Activated CD4-positive, alpha-beta T cell treated with anti-CD3 and anti-CD28 coated beads, Interleukin-2, amount 50 U/mL, for 16 hours (primary cell): Measurements from ENCODE around the gene THSD1.
"Not testable (repeated sequence)": the region's sequence is repeated elsewhere in the genome, so short reads cannot be mapped to it uniquely, and the experiment has no call there.

Experiments used
- DNase-seq: peaks from one replicate; pipeline ENCODE4 v3.0.0-alpha.2; 2020

THSD1 gene

DNA sequence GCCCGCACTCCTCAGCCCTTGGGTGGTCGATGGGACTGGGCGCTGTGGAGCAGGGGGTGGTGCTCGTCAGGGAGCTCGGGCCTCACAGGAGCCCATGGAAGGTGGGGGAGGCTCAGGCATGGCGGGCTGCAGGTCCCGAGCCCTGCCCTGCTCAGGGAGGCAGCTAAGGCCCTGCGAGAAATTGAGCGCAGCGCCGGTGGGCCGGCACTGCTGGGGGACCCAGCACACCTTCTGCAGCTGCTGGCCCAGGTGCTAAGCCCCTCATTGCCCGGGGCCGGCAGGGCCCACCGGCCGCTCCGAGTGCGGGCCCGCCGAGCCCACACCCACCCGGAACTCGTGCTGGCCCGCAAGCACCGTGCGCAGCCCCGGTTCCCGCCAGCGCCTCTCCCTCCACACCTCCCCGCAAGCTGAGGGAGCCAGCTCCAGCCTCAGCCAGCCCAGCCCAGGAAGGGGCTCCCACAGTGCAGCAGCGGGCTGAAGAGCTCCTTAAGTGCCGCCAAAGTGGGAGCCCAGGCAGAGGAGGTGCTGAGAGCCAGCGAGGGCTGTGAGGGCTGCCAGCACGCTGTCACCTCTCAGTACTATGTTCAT, 2.2 kb upstream of the THSD1 start:
- not testable (repeated sequence) for DNase-seq

DNA sequence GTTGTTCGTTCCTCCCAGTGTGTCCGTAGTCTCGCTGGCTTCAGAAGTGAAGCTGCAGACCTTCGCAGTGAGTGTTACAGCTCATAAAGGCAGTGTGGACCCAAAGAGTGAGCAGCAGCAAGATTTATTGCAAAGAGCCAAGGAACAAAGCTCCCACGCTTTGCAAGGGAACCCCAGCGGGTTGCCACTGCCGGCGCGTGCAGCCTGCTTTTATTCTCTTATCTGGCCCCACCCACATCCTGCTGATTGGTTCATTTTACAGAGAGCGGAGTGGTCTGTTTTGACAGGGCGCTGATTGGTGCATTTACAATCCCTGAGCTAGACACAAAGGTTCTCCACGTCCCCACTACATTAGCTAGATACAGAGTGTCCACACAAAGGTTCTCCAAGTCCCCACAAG, 1.5 kb upstream of the THSD1 start:
- not testable (repeated sequence) for DNase-seq

DNA sequence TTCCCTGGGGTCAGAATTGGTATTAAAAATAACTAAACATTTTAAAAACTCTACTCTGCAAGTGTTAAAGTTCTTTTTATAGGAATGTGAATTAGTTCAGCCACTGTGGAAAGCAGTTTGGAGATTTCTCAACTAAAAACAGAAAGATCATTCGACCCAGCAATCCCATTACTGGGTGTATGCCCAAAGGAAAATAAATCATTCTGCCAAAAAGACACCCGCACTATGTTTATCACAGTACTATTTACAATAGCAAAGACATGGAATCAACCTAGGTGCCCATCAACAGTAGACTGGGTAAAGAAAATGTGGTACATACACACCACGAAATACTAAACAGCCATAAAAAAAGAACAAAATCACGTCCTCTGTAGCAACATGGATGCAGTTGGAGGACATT, 657 bp upstream of the THSD1 start:
- DNase-seq = no peak

DNA sequence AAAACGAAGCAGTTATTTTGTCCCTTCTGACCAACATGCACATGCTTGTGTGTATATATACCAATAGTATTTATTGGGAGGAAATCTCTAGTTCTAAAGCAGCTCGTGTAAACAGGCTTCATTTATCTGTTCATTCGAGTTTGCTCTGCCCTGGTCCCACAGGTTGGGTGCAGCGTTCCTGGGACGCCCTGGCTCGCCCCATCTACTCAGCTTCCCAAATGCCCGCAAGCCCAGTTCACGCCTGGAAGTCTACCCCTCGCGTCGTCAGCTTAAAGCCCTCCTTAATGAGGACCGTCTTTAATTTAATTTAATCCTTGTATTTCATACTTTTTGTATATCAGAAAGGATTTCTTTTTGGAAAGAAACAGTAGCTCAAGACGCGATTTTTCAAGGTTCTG, 604 bp downstream of the THSD1 start:
- no peak for DNase-seq

DNA sequence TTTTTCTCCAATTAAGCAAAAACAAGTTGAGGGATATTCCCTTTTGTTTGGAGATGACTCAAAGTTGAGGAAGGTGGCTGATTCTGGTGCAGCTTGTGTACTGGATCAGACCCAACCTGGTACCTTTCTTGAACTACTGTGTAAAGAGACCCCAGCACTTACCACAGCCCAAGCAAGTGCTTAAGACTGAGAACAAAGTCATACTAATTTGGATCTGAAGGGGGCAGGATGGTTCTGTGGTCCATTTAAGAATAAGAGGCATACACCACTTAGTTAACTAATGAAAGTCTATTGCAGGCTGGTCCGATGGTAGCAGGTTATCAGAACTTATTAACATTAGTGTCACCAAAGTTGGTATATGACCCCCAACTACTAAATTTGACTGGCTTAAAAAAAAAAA, 6.3 kb downstream of the THSD1 start:
- no peak for DNase-seq

DNA sequence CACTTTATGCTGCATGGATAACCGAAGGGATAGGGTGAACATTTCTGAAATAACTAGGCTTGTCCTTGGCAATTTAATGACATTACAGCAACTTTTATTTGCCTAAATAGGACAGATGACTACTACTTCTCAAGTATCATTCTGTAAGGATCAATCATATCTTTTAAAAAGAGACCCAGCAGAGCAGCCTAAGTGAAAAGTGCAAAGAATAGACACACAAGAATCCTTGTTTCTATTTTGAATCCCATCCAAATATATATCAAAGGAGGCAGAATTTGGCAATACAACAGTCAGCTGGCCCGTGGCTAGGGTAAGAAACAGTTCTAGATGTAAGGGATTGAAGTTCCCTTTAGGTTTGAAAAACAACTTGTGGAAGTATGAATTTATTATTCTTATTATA, 6.9 kb downstream of the THSD1 start:
- no peak for DNase-seq

DNA sequence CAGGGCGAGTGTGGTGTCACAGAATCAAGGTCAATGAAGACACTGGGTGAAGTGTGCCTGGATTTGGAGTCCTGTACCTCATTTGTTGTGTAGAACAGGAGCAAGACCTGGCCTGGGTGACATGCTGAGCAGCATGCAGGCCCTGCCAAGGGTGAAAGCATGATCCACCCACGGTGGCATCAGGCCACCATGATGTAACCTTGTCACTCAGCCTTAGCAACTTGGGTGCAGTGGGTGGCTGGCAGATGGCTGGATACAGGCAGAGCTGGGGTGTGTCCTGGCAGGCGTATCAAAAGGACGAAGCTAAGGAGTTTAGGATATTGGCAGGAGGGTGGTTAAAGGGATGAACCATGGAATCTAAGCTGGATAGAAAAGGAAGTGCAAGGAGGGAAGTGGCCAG, 10.3 kb downstream of the THSD1 start:
- DNase-seq = no peak

DNA sequence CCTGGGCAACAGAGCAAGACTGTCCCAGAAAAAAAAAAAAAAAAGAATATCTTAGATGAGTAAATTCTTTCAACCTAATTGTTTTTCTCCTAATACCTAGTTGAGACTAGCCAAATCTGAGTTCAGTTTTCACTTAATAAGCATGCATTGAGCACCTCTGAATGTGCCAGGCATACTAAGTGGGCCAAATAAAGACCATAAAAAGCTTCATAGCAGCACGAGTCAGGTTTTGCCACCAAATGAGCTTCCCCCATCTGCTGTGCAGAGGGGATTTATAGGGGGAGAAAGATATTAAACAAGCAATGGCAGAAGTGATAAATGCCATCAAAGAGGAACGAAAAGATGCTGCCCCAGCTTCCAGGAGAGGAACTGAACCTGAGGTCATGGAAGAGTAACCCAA, 11.4 kb downstream of the THSD1 start:
- DNase-seq = no peak

DNA sequence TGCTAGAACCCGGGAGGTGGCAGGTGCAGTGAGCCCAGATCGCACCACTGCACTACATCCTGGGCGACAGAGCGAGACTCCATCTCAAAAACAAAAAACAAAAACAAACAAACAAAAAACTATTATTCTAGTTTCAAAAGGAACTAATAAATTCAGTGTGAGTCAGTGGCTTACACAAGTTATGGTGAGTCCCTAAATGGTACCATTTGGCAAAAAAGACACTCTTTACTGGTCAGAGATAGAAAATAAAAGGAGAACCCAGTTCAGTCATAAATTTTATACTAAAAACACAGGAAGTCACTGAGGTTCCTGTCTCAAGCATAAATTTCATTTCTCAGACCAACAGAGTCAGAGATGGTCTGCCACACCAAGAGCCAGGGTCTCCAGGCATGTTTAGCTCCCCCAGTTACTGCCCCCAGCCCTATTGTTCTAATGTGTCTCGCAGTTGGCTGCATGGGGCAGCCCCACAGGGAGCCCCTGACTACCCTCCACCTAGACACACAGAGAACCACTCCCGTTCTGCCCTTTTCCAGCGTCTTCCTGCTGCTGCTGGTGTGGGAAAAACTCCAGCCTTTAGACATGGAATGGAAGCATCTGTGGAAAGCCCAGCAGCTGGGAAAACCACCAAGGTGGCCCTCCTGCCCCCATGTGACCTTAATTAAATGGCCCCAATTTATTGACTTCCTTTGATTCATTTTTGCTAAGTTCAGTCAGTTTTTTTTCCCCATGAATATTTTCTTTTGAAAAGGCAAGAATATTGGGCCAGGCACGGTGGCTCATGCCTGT, 12.2 kb downstream of the THSD1 start:
- no peak for DNase-seq

DNA sequence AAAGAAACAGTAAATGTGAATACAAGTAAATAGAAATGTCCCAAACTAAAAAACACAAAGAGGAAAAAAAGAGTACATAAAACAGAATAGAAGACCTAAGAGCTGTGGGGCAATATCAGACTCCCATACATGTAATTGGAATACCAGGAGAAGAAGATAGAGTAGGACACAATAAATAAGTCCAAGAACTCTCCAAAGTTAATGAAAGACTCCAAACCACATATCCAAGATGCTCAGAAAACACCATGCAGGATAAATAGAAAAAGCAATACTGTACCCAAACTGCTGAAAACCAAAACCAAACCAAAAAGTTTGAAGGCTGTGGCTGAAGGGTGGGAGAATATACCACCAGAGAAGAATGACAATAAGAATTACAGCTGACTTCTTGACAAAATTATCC, 18.3 kb downstream of the THSD1 start:
- no peak for DNase-seq

DNA sequence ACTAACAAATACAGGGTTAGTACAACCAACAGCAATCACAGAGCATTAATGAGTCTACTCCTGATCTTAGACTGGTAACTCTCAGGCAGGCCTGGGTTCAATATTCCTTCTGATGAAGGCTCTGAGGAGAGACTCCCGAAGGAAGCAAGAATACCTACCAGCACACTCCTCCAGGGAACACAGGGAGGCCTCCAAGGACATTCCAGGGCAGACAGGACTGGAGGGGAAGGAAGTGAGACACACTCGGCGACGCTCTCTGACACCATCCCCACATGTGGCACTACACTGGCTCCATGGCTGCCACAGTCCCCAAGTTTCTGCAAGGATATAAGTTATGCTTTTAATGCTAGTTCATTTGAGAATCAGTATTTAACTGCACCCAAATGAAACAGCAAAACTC, 20.1 kb downstream of the THSD1 start:
- no peak for DNase-seq

DNA sequence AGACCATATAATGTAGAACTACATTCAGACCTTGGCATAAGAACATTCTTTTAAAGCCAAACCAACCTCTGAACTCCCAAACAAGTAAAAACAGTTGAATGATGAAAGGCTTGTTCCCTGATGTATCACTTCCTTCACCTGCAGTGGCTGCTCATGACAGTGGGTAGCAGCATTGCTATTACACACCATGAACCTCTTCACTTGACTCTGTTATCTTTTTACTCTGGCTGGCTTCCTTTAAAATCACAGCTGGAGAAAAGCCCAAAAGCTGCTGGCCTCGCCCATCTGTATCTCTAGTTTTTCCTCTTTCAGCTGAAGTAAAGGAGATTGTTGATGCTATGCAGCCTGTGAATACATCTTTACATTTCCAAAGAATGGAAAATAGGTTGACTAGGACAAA, 22.6 kb downstream of the THSD1 start:
- DNase-seq = no peak

DNA sequence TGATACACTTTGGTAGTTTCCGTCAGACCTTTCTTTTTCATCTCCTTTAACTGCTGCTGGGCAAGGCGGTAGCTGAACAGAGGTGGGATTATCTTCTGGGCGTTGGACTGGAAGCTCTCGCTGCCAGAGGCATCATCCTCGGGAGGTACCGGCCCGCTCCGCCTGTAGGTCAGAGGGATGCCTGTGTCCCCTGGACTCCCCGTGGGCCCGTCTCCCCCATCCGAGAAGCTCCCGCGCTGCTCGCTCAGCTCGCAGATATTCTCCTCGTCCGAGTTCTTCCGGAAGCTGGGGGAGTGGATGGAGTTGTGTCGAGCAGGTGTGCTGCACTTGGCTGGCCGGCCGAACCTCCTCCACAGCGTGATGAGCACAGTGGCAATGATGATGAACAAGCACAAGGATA, 27.7 kb downstream of the THSD1 start:
- DNase-seq = no peak

DNA sequence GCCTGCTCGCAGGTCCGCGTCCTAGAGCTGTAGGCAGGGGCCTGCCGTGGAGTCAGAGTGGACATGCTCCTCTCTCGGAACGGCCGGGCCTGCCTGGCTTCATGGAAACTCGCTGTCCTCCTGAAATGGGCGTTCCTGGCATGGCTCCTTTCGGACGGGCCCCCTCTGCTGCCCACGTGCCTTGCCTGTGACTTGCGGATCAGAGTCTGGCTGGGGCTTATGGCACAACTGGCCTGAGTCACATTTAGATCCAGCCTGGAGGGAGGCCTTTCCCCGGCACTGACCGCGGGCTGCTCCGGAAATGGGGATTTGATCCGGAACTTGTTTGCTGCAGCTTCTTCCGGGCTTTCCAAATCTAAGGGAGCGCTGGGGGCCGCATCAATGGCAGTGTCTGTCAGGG, 28.1 kb downstream of the THSD1 start:
- no peak for DNase-seq

DNA sequence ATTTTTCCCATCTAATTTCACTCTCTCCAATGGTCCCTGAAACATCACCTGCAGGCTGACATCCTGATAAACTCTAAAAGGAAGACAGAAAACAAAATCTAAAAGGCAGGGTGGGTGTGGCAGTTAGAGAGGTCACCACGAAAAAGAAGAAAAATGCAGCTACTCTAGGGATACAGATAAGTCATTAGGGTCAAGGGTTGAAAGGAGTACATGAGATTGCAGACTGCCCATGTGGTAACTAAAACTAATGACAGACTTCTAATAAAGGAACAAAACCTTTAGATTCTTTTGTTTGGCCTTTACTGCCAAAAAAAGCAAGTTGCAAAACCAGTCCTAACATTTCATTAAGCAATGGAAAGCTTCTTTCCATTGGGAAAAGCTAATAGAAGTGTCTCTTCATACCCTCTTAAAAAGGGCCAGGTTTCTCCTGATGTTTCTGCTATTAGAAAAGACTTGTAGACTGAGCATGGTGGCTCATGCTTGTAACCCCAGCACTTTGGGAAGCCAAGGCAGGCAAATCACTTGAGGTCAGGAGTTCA, 31.0 kb downstream of the THSD1 start:
- DNase-seq = no peak

DNA sequence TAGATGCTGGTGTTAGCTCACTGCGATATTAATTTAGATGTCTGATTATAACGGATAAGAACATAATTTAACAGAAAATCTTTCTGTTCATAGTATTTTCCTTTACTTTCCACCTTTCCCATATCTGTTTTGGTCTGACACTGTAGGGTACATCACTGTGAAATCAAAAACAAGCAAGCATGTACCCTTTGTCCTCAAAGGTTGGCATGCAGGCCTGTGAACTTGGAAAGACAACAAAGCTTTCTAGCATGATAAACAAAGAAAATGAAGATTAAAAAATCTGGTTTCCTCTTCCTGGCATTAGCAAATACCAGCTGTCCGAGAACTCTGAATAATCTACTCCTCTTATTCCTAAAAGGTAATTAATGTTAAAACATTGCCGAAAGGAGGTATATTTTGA, 31.6 kb downstream of the THSD1 start:
- no peak for DNase-seq

DNA sequence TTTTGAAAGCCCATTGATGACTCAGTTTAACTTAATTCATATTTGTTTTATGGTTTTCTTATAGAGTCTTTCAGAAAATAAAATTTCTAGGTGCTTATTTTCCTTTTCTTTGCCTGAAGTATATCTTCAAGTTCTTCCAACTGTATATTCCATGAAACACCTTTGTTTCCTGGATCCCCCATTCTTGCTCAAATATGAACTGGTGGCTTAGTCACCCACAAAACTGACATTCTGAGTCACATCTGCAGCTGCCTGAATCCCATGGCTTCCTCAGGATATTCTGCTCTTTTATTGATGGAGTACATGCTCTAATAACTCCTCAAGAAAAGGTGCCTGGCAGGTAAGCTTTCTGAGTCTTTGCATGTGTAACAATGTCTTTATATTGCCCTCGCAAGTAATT, 32.7 kb downstream of the THSD1 start:
- DNase-seq = not testable (repeated sequence)

DNA sequence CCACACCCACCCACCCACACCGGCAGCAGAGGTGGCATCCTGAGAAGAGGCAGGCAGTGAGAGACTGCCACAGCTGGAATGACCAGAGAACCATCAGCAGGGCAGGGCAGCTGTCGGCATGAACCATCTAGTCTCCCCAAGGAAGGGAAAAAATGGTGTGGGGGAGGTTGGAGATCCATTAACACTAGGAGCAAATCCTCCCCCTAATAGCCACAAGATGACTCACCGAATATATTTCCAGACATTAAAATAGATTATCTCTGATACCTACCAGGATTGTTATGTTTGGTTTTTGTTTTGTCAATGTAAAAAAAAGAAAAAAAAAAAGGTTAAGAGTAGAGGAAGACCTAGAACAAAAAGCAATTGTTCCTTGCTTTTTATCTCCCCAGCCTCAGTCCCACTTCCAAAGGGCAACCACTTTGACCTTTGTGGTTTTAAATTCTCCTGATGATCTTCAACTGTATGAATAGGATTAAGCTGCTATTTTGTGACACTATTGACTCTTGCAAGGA, 34.2 kb downstream of the THSD1 start:
- DNase-seq = no peak

DNA sequence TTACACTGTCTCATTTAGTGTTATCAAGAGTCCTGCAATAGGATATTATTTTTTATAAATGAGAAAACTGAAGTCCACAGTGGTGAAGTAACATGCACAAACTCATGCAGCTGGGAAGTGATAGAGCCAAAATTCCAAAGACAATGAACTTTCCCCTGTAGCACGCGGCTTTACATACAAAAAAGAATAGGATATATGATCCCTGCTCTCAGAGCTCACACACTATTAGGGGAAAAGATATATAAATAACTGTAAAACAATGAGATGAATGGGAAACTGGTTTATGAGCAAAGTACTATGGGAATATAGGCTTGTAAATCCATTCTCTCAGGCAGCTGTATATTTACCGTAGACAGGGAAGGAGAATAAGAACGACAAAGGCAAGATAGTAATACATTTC, 39.7 kb downstream of the THSD1 start:
- DNase-seq = no peak

DNA sequence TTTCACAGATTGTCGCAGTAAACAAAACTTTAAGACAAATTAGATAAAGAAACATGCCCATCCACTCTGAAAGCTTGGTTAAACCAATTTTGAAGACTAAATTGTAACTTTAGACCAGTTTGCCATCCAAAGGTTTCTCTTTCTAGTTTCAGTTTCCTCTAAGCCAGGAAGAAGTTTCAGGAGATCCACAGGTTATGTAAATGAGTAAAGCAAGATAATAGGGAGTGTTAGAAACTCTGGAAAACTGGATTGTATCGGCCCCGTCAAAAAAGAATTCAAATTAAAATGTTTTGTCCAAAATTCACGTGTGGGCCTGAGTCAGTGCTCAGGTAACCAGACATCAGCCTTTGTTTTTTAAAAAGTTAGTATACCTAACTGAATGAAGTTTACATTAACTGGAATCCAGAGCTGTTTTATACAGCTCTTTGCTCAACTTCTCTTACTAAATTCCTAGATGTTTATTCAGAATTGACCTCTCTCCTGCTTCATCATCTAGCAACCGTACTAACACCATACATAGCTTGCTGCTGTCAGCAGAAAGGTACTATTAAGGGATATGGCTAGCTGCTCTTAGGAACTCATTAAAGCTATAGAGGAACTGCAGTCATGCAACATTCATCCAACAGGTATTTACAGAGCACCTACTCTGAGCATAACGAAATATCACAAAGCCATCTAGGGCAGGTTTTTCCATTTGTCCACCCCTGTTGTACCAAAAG, 43.6 kb downstream of the THSD1 start:
- not testable (repeated sequence) for DNase-seq

DNA sequence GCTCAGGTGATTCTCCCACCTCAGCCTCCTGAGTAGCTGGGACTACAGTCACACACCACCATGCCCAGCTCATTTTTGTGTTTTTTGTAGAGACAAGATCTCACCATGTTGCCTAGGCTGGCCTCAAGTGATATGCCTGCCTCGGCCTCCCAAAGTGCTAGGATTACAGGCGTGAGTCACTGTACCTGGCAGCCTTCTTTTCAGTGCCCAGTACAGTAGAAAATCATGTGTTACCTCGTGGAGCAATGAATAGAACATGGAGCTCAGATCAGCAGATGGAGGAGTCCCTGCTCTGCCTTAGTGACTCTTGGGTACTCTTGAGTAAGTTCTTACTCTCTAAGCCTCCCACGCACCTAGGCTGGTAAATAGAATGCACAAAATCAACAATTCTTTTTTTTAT, 44.7 kb downstream of the THSD1 start:
- no peak for DNase-seq

DNA sequence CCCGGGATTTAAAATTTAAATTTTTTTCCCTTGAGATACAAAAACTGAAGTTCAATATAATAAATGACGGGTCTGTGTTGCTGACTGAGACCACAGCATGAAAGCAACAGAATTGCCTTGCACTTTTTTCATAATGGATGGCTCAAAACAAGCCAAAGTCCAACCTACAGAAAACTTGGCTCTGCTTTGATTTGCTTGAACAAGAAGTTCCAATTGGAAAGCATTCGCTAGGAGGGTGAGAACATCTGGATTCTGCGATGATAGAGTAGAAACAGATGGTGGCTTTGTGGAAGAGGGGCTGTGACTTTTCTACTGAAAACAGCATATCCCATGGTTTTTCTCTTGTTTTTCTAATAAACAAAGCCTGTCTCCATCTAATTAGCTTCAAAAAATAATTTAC, 46.4 kb downstream of the THSD1 start:
- no peak for DNase-seq

DNA sequence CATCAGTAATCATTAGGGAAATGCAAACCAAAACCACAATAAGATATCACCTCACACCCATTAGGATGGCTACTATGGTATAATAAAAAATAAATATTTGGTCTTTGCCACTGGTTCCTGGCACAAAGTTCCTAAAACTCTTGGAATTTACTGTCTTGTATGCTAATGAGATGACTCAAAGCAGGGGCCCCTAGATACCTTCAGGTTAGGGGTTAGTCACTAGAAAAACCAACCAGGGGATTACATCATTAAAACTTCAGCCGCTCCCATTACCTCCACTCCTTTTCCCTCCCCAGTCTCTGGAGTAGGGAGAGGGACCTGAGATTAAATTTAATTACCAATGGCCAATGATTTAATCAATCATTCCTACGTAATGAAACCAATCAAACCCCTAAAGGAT, 49.6 kb downstream of the THSD1 start:
- DNase-seq = no peak

DNA sequence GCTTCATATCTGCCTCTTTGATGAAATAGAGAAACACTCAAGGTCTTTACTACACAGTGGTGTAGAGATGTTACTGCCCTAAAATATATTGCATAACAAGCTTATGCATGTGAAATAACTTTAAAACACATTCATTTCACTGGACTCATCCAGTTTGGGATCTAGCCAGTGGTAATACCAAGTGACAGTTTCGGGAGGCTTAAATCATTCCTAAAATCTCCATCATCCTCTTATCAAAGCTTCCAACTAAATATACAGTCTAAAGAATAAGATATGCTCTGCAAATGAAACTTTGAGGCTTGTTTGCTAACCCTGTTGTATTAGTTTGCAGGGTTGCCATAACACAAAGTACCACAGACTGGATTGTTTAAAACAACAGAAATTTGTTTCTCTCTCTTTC, 52.8 kb downstream of the THSD1 start:
- DNase-seq = no peak
